Duodenal mucosa (tissue), 2 donors: ENCODE results near the gene AOC1.

Source experiments
- H3K27ac ChIP-seq: one replicate; pipeline ENCODE4 v1.7.0; 2013; ENCODE audit warnings: low read depth, low read length
- H3K27me3 ChIP-seq, 2 donors: one replicate each; pipeline ENCODE4 v1.7.0; 2013; ENCODE audit warnings: low read length in 2 of 2, control low read depth in 1 of 2; ENCODE audit not compliant: insufficient read depth in 2 of 2, control insufficient read depth in 1 of 2
- H3K36me3 ChIP-seq, 2 donors: one replicate each; pipeline ENCODE4 v1.7.0; 2013; ENCODE audit warnings: low read length in 2 of 2, control low read depth in 1 of 2; ENCODE audit not compliant: insufficient read depth in 2 of 2, control insufficient read depth in 1 of 2
- H3K4me1 ChIP-seq, 2 donors: one replicate each; pipeline ENCODE4 v1.7.0; 2013; ENCODE audit warnings: low read length in 2 of 2, control low read depth in 1 of 2; ENCODE audit not compliant: insufficient read depth in 2 of 2, control insufficient read depth in 1 of 2
- H3K4me3 ChIP-seq, 2 donors: one replicate each; pipeline ENCODE4 v1.7.0; 2013; ENCODE audit warnings: low read length in 2 of 2, low read depth in 1 of 2
- H3K9ac ChIP-seq, 2 donors: one replicate each; pipeline ENCODE4 v1.7.0; 2013; ENCODE audit warnings: low read length in 2 of 2, low read depth in 1 of 2
- H3K9me3 ChIP-seq, 2 donors: one replicate each; pipeline ENCODE4 v1.7.0; 2013; ENCODE audit warnings: low read length in 2 of 2, control low read depth in 1 of 2; ENCODE audit not compliant: control insufficient read depth in 1 of 2

The AOC1 gene

GRCh38 chr7:150857276-150858055 is 5.1 kb downstream of the AOC1 start:
- no peak overlapping the region for H3K27ac ChIP-seq
- no peak overlapping the region for H3K9ac ChIP-seq
- H3K27me3 ChIP-seq, result no peaks in the 10 kb centered on the region
- no peaks in the 10 kb centered on the region for H3K9me3 ChIP-seq
- peaks cover 7 to 45% of the 10 kb centered on the region in 2 donors for H3K36me3 ChIP-seq
- no peak overlapping the region for H3K4me3 ChIP-seq
- peaks cover 6% of the 10 kb centered on the region in 2 donors for H3K4me1 ChIP-seq

DNA sequence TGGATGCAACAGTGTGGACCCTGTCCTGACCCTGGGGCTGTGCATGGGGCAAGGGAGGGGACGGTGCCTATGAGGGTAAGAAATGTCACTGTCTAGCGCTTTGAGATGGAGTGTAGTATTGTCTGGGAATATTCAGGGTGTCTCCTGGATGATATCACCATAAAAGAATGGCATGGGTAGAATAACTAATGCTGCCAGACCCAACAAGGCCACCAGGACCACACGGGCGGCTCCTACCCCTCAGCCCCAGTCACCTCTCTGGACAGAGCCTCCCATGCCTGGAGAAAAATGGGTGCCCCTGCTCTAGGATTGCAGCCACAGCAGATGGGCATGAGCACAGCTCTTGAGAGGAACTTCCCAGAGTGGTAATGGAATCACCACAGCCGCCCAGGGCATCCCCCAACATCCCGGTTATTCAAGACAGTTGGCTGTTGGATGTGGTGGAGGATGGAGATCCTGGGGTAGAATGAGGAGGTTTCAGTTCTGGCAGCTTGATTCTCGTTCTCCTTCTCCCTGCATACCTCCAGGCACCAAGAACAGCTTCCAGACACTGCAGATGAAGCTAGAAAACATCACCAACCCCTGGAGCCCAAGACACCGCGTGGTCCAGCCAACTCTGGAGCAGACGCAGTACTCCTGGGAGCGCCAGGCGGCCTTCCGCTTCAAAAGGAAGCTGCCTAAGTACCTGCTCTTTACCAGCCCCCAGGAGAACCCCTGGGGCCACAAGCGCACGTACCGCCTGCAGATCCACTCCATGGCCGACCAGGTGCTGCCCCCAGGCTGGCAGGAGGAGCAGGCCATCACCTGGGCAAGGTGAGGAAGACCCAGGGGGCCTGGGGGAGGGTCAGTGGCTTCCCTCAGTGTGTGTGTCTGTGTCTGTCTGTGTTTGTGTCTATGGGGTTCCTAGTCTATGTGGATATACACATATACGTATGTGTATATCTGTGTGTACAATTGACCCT is 6.2 kb downstream of the AOC1 start:
- H3K9ac ChIP-seq, result no peak overlapping the region

GRCh38 chr7:150860291-150860977 is 8.1 kb downstream of the AOC1 start:
- no peak overlapping the region for H3K4me3 ChIP-seq
- no peaks in the 10 kb centered on the region for H3K9me3 ChIP-seq
- no peaks in the 10 kb centered on the region for H3K4me1 ChIP-seq

More for the DNA sequence above, 6.2 kb downstream of the AOC1 start:
- H3K4me3 ChIP-seq, result no peak overlapping the region
- H3K36me3 ChIP-seq, result peaks cover 7 to 45% of the 10 kb centered on the region in 2 donors
- no peaks in the 10 kb centered on the region for H3K27me3 ChIP-seq
- peaks cover 6% of the 10 kb centered on the region in 2 donors for H3K4me1 ChIP-seq
- no peak overlapping the region for H3K27ac ChIP-seq
- no peaks in the 10 kb centered on the region for H3K9me3 ChIP-seq

GRCh38 chr7:150860978-150861295 is 8.6 kb downstream of the AOC1 start:
- Histone ChIP-seq H3K4me3 (no peak overlapping the region), H3K27me3 (no peaks in the 10 kb centered on the region), H3K27ac (no peak overlapping the region), H3K4me1 (no peaks in the 10 kb centered on the region), H3K9ac (no peak overlapping the region), H3K9me3 (no peaks in the 10 kb centered on the region), H3K36me3 (peaks cover 7 to 45% of the 10 kb centered on the region in 2 donors)

More at GRCh38 chr7:150860291-150860977, 8.1 kb downstream of the AOC1 start:
- Histone ChIP-seq H3K27me3 (no peaks in the 10 kb centered on the region), H3K27ac (no peak overlapping the region), H3K9ac (no peak overlapping the region), H3K36me3 (peaks cover 7 to 45% of the 10 kb centered on the region in 2 donors)

GRCh38 chr7:150862356-150862755 is 10.0 kb downstream of the AOC1 start:
- Histone ChIP-seq H3K9ac (no peak overlapping the region), H3K27ac (no peak overlapping the region), H3K4me1 (no peaks in the 10 kb centered on the region), H3K9me3 (peaks cover 0 to 3% of the 10 kb centered on the region in 2 donors), H3K27me3 (no peaks in the 10 kb centered on the region), H3K4me3 (no peak overlapping the region), H3K36me3 (peaks cover 7 to 37% of the 10 kb centered on the region in 2 donors)

DNA sequence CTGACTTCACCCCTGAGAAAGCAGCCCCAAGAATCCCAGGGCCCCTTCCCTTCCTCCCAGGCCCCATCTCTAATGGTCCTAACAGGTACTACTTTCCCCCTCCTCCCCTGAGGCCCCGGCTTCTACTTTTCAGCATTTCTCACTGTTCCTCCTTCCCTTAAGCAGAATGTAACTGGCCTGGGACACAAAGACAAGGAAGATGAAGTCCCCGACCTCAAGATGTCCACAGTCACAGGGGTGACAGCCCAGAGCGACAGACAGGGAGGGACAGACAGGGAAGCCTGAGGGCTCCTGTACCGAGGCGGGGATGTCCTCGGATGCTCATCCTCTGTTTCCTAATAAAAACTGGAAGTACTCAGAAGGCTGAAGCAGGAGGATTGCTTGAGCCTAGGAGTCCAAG is 11.6 kb downstream of the AOC1 start:
- Histone ChIP-seq H3K4me1 (no peaks in the 10 kb centered on the region), H3K9me3 (peaks cover 0 to 3% of the 10 kb centered on the region in 2 donors), H3K9ac (no peak overlapping the region), H3K36me3 (peaks cover 0 to 21% of the 10 kb centered on the region in 2 donors), H3K27ac (no peak overlapping the region), H3K27me3 (no peaks in the 10 kb centered on the region), H3K4me3 (no peak overlapping the region)

GRCh38 chr7:150866932-150867564 is 14.7 kb downstream of the AOC1 start:
- Histone ChIP-seq H3K4me3 (no peak overlapping the region), H3K27ac (no peak overlapping the region), H3K4me1 (no peaks in the 10 kb centered on the region), H3K36me3 (peaks cover 0 to under 1% of the 10 kb centered on the region in 2 donors), H3K9ac (no peak overlapping the region), H3K9me3 (peaks cover 0 to 3% of the 10 kb centered on the region in 2 donors), H3K27me3 (no peaks in the 10 kb centered on the region)

DNA sequence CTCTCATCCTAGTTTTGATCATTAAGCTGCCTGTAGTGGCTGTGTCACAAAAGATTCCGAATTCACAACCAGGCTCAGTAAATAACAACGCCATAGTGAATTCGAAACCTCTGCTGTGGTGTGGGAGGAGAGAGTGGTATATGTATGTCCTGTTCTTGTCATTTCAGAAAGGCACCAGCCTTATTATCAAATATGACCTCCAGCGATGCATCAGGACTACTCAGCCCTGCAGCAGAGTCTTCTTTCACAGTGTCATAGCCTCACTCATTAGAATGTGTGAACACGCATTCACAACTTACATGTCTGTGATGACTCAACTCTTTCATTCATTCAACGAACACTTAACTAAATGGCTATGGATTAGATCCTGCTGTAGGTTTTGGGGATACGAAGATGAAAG is 15.3 kb downstream of the AOC1 start:
- Histone ChIP-seq H3K9me3 (peaks cover 0 to 3% of the 10 kb centered on the region in 2 donors), H3K4me3 (no peak overlapping the region), H3K4me1 (no peaks in the 10 kb centered on the region), H3K36me3 (no peaks in the 10 kb centered on the region), H3K27ac (no peak overlapping the region), H3K27me3 (no peaks in the 10 kb centered on the region), H3K9ac (no peak overlapping the region)

GRCh38 chr7:150869467-150869866 is 17.1 kb downstream of the AOC1 start:
- no peaks in the 10 kb centered on the region for H3K36me3 ChIP-seq
- H3K9ac ChIP-seq, result no peak overlapping the region
- no peaks in the 10 kb centered on the region for H3K27me3 ChIP-seq
- no peaks in the 10 kb centered on the region for H3K4me1 ChIP-seq
- no peak overlapping the region for H3K27ac ChIP-seq
- H3K9me3 ChIP-seq, result peaks cover 0 to 3% of the 10 kb centered on the region in 2 donors
- no peak overlapping the region for H3K4me3 ChIP-seq
